Activated effector memory CD4-positive, alpha-beta T cell treated with Interleukin-2 at 50 U/mL for 16 hours (primary cell): ENCODE measurements around the gene IDI2.
"Not testable (repeated sequence)": the region's sequence is repeated elsewhere in the genome, so short reads cannot be mapped to it uniquely, and the experiment has no call there.

Source experiments
- DNase-seq: peaks from one replicate; pipeline ENCODE4 v3.0.0-alpha.2; 2020

IDI2 gene

GRCh38 chr10:1045415-1045814 is 19.8 kb upstream of the IDI2 start:
- DNase-seq = no peak

DNA sequence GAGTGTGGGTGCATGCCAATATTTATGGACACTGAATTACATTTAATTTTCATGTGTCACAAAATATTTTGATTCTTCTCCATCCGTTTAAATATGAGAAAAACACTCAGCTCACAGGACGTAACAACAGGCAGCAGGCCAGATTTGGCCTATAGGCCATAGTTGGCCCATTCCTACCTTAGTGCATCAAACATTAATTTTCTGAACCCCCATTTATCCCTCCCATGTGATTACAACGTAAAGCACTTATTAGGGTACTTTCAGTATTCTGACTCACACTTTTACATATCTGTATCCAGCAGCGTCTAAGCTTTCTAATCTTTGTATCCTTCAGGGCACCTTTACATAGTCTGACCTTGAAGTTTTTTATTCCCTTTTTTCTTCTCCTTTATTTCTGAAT is 19.3 kb upstream of the IDI2 start:
- no peak for DNase-seq

DNA sequence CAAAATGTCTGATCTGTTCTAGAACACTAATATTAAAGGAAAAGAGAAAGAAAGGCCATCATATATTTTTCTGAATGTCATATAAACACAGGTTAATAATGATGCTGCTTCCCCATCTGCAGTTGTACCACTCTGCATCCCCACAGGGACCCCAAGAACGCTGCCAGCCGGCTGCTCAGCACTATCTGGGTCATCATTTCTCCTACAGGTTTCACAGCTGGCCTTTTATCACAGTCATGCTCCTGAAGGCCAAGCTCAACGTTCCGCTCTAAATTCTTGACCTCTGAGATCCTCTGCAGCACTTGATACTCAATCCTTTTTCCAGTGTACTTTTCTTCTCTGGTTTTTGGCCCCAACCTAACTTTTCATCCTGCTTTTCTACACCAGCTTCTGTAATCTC is 18.5 kb upstream of the IDI2 start:
- DNase-seq = no peak

- DNase-seq = no peak
Measured at GRCh38 chr10:1043532-1043995, 17.9 kb upstream of the IDI2 start.

DNA sequence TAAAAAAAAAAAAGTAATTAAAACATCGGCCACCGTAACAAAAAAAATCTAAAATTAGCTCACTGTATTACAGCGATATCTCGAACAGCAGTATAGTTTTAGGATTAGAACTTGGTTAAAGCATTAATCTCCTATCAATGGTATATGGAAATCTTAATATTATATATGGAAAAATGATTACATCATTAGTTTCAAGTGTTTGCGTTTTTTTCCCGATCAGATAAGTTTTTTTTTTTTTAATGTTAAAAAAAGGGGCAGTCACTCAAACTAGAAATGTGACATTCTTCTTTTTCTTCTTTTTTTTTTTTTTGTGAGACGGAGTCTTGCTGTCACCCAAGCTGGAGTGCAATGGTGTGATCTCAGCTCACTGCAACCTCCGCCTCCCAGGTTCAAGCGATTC is 15.9 kb upstream of the IDI2 start:
- DNase-seq = no peak

GRCh38 chr10:1040133-1040532 is 14.5 kb upstream of the IDI2 start:
- DNase-seq = no peak

GRCh38 chr10:1038769-1039168 is 13.1 kb upstream of the IDI2 start:
- DNase-seq = not testable (repeated sequence)

- no peak for DNase-seq
Measured at GRCh38 chr10:1037098-1037497, 11.4 kb upstream of the IDI2 start.

- no peak for DNase-seq
Measured at GRCh38 chr10:1036341-1036791, 10.7 kb upstream of the IDI2 start.

GRCh38 chr10:1035201-1035600 is 9.5 kb upstream of the IDI2 start:
- no peak for DNase-seq

DNA sequence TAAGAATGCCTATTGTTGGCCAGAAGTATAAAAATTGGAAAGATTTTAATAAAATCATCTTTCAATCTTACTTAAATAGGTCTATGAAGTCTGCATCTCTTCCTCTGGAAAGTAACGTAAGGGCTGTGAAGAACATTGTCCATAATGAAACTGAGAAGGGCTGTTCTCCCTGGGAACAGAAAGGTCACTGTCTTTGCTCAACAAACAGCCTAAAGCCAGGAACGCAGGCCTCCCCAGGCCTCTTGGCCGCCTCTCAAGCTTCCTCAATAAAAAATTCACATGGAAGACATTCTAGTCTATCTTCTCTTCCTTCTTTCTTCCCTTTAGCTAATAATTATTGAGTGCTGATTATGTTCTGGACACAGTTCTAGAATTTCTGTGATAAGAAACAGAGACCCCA is 9.1 kb upstream of the IDI2 start:
- DNase-seq = no peak

DNA sequence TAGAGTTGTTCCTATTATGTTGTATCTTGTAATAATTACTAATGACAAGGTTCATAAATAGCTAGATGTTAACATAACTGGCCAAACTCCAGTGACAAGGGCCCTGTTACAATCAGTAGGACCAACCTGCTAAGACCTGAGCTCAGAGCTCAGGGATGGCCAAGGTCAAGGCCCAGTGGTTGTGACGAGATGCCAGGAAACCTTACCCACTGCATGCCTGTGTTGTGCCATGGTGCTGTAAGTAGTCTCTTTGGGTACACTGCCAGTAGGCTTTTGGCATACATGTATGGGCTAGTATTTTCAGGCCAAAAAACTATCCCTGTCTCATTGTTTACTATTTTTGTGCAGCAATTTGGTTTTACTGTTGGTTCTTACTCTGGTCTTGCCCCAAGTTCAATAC is 7.9 kb upstream of the IDI2 start:
- DNase-seq = no peak

GRCh38 chr10:1029838-1030237 is 4.2 kb upstream of the IDI2 start:
- no peak for DNase-seq

DNA sequence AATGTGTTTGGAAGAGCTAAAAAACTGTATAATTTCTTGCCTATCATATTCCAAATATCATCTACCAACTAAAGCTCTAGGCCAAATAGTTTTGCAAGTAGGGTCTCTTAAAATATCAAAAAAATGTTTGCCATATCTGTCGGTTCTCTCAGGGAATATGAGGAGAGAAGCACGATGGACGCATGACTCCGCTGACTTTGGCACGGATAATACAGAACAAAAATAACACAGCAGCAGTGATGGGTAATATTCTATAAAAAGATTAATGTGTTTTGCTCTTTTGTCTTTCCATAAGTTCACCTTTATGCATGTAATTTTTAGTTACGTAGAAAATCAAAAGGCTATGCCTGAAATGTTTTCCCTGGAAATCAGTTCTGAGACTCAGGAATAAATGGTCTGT is 919 bp upstream of the IDI2 start:
- DNase-seq = no peak

DNA sequence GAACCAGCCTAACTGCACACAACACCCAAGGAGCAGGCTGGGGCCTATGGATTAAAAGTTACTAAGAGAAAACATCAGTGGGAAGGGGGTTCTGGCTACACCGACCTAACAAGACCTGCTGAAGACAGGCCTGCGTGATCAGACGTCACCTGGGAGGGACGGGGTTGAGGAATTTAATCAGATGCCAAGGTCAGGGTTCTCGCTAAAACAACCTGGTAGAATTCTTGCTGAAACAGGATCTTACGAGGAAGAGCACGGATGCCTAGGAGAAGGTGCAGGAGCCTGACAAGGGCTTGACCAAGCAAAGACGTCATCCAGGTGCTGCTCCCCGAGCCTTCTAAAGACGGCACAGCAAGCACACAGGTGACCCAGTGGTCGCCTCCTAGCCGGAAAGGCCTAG is 1.6 kb downstream of the IDI2 start:
- no peak for DNase-seq

DNA sequence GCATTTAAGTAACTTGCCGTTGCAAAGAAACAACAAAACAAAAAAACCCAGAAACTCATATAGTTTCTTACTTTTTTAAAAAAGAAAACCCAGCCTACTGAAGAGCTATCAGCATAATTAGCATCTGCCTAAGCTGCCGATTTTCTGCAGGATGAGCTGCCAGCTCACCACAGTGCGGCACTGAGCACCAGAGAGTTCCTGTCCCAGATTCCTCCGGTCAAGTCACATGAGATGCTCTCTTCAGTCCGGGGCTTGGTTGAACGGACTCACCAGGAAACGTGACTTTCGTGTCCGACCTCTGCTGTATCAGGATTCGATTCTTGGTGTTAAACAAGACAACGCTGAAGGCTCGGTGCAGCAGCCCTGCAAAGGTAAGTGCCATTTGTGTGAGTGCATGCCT is 3.2 kb downstream of the IDI2 start:
- no peak for DNase-seq

- DNase-seq = no peak
Measured at GRCh38 chr10:1020958-1021357, 4.7 kb downstream of the IDI2 start.

- DNase-seq = no peak
Measured at GRCh38 chr10:1020460-1020859, 5.2 kb downstream of the IDI2 start.

- DNase-seq = no peak
Measured at GRCh38 chr10:1019362-1019761, 6.3 kb downstream of the IDI2 start.

DNA sequence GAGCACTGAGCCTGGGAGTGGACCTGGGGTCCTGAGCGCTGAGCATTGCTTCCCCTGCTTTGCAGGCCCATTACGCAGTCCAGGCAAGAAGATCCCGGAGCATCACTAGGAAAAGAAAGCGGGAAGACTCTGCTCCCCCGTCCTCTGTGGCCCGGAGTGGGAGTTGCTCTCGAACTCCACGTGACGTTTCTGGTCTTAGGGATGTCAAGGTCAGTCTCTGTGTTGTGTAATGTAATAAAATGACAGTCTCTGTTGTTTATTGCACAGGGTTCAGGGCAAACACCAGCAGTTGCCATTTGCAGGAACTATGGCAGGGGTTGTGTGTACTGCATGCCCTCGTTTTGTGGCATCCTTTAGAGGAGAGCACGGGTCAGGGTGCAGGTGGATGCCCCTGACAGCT is 10.0 kb downstream of the IDI2 start:
- no peak for DNase-seq

DNA sequence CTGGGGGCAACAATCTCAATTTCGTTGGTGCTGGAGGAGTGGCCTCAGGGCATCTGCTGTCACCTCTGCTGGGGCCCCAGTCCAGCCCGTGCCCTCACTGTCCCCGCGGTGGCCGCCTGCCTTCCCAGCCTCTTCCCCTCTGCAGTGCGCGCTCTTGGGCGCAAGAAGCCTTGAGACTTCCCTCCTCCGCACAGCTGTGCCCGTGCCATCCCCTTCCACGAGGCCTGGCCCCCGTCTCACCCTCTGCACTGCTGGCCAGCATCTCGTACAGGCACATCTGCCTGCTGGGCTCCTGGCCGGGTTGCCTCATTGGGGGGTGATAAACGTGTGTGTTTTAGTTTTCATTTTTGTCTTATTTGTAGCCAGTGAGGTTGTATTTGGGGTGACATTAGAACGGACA is 14.0 kb downstream of the IDI2 start:
- no peak for DNase-seq

DNA sequence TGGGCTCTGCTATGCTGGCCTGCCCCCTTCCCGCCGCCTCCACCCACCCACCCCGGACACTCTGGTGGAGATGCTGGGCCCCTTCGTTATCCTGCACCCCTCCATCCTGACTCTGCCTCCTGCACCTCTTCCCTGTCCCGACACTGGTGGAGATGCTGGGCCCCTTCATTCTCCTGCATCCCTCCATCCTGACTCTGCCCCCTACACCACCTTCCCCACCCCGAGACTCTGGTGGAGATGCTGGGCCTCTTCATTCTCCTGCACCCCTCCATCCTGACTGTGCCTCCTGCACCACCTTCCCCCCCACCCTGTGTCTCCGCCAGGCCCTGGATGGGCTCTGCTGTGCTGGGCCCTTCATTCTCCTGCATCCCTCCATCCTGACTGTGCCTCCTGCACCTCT is 15.0 kb downstream of the IDI2 start:
- DNase-seq = no peak

DNA sequence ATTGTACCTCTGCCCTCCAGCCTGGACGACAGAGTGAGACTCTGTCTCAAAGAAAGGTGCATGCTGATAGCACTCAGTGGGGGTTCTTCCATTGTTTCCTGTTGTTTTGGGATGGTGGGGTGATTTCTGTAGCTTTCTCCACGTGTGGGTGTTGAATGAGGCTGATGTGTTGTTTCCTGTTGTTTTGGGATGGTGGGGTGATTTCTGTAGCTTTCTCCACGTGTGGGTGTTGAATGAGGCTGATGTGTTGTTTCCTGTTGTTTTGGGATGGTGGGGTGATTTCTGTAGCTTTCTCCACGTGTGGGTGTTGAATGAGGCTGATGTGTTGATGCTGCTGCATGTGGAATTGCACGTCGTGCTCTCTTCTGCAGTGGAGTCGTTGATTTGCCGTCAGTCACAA is 15.7 kb downstream of the IDI2 start:
- DNase-seq = not testable (repeated sequence)

DNA sequence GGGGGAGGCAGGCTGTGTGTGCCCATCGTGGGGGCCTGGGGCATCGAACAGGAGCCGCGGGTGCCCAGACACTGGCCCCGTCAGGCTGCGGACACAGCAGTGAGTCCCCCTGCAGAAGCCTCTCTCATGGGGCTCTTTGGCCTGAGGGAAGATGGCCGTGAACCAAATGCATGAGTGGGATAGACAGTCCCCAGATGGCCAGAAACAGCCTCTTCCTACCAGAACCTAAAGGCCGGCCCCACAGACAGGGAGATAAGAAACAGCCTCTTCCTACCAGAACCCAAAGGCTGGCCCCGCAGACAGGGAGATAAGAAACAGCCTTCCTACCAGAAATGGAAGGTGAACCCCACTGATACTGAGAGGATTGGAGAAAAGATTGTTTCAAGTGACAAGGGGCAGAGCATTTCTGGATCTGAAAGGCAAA is 16.6 kb downstream of the IDI2 start:
- DNase-seq = no peak

GRCh38 chr10:1007583-1007982 is 18.1 kb downstream of the IDI2 start:
- DNase-seq = no peak

GRCh38 chr10:1006573-1006972 is 19.1 kb downstream of the IDI2 start:
- DNase-seq = no peak
